GM12878 (cell line): ENCODE results near the gene APC2.

Experiments used
- BHLHE40 ChIP-seq, 2 experiments: fragments of 450-650 bp in 1 of 2; IDR thresholded peaks; 2 replicates each; pipeline ENCODE4 v1.6.1; 2011 to 2017; ENCODE audit warnings: low read depth in 2 of 2, borderline replicate concordance in 1 of 2, improper control_type of control experiment in 1 of 2, low read length in 1 of 2, mild to moderate bottlenecking in 1 of 2
- BRCA1 ChIP-seq: IDR thresholded peaks from 2 replicates; pipeline ENCODE4 v1.6.1; 2011; ENCODE audit warnings: low read depth, low read length, improper control_type of control experiment
- CREB1 ChIP-seq: IDR thresholded peaks from 2 replicates; pipeline ENCODE4 v1.6.1; 2012; ENCODE audit warnings: low read depth, mild to moderate bottlenecking, inconsistent platforms
- CTCF ChIP-seq, 3 experiments: IDR thresholded peaks in 2 of 3; conservative IDR thresholded peaks in 1 of 3; 2 replicates each; pipeline ENCODE4 v1.5.1; 2011; ENCODE audit warnings: low read depth in 3 of 3, low read length in 3 of 3, mild to moderate bottlenecking in 3 of 3, control low read depth in 2 of 3, moderate library complexity in 2 of 3, inconsistent platforms in 1 of 3, mixed read lengths in 1 of 3; ENCODE audit not compliant: control insufficient read depth in 2 of 3, insufficient read depth in 1 of 3; ENCODE audit errors: extremely low read depth in 1 of 3
- CUX1 ChIP-seq: IDR thresholded peaks from 2 replicates; pipeline ENCODE4 v1.6.1; 2012; ENCODE audit warnings: improper control_type of control experiment, low read depth, low read length; ENCODE audit not compliant: insufficient replicate concordance
- POLR2A ChIP-seq: IDR thresholded peaks from 2 replicates; pipeline ENCODE4 v1.6.1; 2011; ENCODE audit warnings: low read depth, mild to moderate bottlenecking, low read length
- POLR2AphosphoS5 ChIP-seq: IDR thresholded peaks from 2 replicates; pipeline ENCODE4 v1.6.1; 2011; ENCODE audit warnings: mild to moderate bottlenecking, low read length, inconsistent platforms
- RAD21 ChIP-seq: IDR thresholded peaks from 2 replicates; pipeline ENCODE4 v1.6.1; 2011; ENCODE audit warnings: mild to moderate bottlenecking, low read depth, low read length, moderate library complexity; ENCODE audit not compliant: insufficient read depth

- TF ChIP-seq POLR2AphosphoS5 (no peak), CTCF (IDR thresholded peaks at IDR 0.05 in 2 of 3, conservative IDR thresholded peaks at IDR 0.05 in 1 of 3; ENCODE audit: control insufficient read depth in 2 of 3, extremely low read depth in 1 of 3, insufficient read depth in 1 of 3, low read depth in 3 of 3, low read length in 3 of 3) (no peak), CUX1 (no peak), BRCA1 (no peak), POLR2A (no peak), BHLHE40 (IDR thresholded peaks at IDR 0.05; ENCODE audit: borderline replicate concordance in 1 of 2, low read depth in 2 of 2, low read length in 1 of 2) (no peak), RAD21 (no peak), CREB1 (no peak)
Observed at GRCh38 chr19:1466018-1466460, 16.1 kb downstream of the APC2 start.
